Fibroblast of lung (primary cell): ENCODE measurements around the gene ZNF334.

Experiments
- EZH2 ChIP-seq: IDR thresholded peaks from 2 replicates; pipeline ENCODE4 v1.5.1; 2012; ENCODE audit warnings: low read length, control low read depth, mild to moderate bottlenecking; ENCODE audit errors: missing control alignments
- TF ChIP-seq, protein P1 (sequence below), 2 donors: IDR thresholded peaks in 1 of 2; conservative IDR thresholded peaks in 1 of 2; 1 replicate in 1 of 2; 2 replicates in 1 of 2; pipeline ENCODE4 v1.5.1; 2011 to 2012; ENCODE audit warnings: low read length in 2 of 2, control low read depth in 1 of 2, inconsistent platforms in 1 of 2, low read depth in 1 of 2, mild to moderate bottlenecking in 1 of 2

DNA sequence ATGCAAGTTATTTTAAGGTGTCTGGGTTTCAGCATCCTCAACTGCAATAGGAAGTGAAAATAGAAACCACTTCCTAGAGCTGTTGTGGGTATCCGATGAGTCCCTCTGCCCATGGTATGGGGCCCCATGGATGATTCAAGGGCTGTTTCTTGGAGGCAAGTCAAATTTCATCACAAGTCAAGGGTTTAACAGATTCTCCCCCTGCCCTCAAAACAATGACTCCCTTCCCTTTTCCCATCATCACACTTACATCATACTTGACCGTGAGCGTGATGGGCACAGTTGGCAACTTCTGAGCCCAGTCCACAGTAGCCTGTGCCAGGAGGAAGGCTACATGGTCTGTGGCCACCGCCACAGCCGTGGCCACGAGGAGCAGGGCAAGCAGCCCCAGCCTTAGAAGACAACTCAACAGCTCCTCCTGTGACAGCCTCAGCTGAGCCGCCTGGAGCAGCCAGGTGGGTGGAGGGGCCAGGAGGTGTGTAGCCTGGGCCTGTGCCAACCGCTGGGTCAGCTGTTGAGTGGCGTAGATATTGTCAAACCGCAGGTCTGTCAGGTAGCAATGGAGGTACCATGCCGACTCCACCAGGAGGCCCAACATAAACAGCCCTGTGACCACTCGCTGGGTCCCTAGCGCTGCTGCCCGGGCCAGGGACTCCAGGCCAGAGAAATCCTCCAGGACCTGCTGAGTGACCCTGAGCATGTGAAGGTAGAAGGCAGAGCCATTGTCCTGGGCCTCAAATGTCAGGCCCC, 31.9 kb upstream of the ZNF334 start:
- TF ChIP-seq, protein P1, sequence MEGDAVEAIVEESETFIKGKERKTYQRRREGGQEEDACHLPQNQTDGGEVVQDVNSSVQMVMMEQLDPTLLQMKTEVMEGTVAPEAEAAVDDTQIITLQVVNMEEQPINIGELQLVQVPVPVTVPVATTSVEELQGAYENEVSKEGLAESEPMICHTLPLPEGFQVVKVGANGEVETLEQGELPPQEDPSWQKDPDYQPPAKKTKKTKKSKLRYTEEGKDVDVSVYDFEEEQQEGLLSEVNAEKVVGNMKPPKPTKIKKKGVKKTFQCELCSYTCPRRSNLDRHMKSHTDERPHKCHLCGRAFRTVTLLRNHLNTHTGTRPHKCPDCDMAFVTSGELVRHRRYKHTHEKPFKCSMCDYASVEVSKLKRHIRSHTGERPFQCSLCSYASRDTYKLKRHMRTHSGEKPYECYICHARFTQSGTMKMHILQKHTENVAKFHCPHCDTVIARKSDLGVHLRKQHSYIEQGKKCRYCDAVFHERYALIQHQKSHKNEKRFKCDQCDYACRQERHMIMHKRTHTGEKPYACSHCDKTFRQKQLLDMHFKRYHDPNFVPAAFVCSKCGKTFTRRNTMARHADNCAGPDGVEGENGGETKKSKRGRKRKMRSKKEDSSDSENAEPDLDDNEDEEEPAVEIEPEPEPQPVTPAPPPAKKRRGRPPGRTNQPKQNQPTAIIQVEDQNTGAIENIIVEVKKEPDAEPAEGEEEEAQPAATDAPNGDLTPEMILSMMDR (conservative IDR thresholded peaks at IDR 0.05 in 1 of 2, IDR thresholded peaks at IDR 0.05 in 1 of 2; ENCODE audit: low read depth in 1 of 2, low read length in 2 of 2): no peak
- no peak for TF ChIP-seq EZH2
